Cardiac fibroblast (primary cell): ENCODE measurements around the gene TBC1D24.
A peak's percentile ranks its signal among the peaks of the same experiment; 100 is the strongest.

Source experiments
- DNase-seq, 2 donors: peaks; one replicate each; pipeline versions ENCODE4 v3.0.0 to v3.0.0-alpha.2; 2010; ENCODE audit warnings: low read depth in 2 of 2
- H3K4me3 ChIP-seq, 2 donors: replicated peaks in 1 of 2; 1 replicate in 1 of 2; 2 replicates in 1 of 2; pipeline ENCODE4 v1.5.1; 2011; ENCODE audit warnings: low read depth in 2 of 2, low read length in 2 of 2, mild to moderate bottlenecking in 2 of 2, moderate library complexity in 1 of 2
- TF ChIP-seq, protein P1 (sequence below): IDR thresholded peaks from one replicate; pipeline ENCODE4 v1.5.1; 2011; ENCODE audit warnings: low read depth, mild to moderate bottlenecking, low read length, inconsistent platforms

TBC1D24 gene

DNA sequence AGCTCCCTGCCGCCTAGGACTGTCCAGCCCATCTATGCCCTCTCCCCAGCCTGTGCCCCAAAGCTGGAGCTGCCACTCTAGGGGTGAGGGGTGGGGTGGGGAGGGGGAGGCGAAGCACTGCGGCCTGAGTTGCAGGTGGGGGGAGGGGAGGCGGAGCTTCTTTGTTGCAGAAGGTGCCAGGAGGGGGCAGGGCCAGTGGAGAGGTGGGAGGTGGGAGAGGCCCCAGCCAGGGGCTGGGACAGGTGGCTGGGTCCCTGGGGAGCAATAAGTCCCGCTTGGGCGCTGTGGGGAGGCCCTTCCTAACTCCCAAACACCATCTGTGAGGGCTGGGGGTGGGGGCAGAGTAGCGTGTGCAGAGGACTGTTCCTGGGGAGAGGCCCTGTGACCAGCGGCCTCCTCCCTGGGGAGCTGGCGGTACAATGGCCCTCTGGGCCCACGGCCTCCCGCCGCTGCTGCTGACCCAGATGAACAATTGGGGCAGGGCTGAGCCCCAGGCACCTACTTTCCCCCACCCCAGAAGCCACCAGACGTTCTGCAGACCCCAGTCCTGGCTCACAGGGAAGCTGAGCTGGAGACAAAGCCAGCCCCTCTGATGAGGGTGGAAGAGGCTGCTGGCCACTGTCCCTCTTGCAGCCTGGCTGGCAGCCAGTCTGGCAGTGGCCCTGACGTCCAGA is 6.1 kb upstream of the TBC1D24 start:
- TF ChIP-seq, protein P1, sequence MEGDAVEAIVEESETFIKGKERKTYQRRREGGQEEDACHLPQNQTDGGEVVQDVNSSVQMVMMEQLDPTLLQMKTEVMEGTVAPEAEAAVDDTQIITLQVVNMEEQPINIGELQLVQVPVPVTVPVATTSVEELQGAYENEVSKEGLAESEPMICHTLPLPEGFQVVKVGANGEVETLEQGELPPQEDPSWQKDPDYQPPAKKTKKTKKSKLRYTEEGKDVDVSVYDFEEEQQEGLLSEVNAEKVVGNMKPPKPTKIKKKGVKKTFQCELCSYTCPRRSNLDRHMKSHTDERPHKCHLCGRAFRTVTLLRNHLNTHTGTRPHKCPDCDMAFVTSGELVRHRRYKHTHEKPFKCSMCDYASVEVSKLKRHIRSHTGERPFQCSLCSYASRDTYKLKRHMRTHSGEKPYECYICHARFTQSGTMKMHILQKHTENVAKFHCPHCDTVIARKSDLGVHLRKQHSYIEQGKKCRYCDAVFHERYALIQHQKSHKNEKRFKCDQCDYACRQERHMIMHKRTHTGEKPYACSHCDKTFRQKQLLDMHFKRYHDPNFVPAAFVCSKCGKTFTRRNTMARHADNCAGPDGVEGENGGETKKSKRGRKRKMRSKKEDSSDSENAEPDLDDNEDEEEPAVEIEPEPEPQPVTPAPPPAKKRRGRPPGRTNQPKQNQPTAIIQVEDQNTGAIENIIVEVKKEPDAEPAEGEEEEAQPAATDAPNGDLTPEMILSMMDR: no peak
- H3K4me3 ChIP-seq: peak overlapping the region in 1 of 2 donors; percentile 13
- no peak for DNase-seq

GRCh38 chr16:2469399-2470233 is 5.3 kb upstream of the TBC1D24 start:
- DNase-seq: no peak
- TF ChIP-seq, protein P1: no peak
- no peak overlapping the region for H3K4me3 ChIP-seq

- TF ChIP-seq, protein P1: no peak
These were observed 4.7 kb upstream of the TBC1D24 start for GRCh38 chr16:2470234-2470601.

DNA sequence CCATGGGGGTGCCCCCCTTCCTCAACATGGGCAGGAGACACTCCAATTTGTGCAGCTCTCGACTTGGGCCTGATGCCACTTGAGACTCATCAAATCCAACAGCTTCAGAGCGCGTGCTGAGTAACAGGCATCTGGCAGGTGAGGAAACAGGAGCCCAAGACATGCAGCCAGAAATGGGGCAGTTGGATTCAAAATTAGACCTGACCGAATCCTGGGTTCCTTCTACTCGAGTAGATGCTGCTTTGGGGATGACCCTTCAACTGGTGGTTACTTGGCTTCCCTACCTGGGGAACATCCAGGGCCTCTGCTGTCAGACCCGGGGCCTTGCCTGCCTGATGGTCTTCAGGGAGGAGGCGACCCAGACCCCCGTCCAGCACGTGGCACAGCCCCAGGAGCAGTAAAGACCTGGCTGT is 4.3 kb upstream of the TBC1D24 start:
- DNase-seq: no peak
- TF ChIP-seq, protein P1: no peak
- no peak overlapping the region for H3K4me3 ChIP-seq

More at GRCh38 chr16:2470234-2470601, 4.7 kb upstream of the TBC1D24 start:
- DNase-seq: no peak
- H3K4me3 ChIP-seq: no peak overlapping the region

GRCh38 chr16:2471016-2471652 is 3.8 kb upstream of the TBC1D24 start, which contains the start of gene NTN3:
Gene NTN3 (plus strand): TSS chr16:2471297. CDS start chr16:2471702, 405 bp downstream.
- H3K4me3 ChIP-seq: no peak within 1 kb of the TSS
- DNase-seq: peak in 1 of 2 donors; percentile 26
- TF ChIP-seq, protein P1: no peak

DNA sequence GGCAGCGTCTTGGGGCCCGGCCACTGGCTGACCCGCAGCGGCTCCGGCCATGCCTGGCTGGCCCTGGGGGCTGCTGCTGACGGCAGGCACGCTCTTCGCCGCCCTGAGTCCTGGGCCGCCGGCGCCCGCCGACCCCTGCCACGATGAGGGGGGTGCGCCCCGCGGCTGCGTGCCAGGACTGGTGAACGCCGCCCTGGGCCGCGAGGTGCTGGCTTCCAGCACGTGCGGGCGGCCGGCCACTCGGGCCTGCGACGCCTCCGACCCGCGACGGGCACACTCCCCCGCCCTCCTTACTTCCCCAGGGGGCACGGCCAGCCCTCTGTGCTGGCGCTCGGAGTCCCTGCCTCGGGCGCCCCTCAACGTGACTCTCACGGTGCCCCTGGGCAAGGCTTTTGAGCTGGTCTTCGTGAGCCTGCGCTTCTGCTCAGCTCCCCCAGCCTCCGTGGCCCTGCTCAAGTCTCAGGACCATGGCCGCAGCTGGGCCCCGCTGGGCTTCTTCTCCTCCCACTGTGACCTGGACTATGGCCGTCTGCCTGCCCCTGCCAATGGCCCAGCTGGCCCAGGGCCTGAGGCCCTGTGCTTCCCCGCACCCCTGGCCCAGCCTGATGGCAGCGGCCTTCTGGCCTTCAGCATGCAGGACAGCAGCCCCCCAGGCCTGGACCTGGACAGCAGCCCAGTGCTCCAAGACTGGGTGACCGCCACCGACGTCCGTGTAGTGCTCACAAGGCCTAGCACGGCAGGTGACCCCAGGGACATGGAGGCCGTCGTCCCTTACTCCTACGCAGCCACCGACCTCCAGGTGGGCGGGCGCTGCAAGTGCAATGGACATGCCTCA is 3.1 kb upstream of the TBC1D24 start:
- H3K4me3 ChIP-seq: no peak overlapping the region
- TF ChIP-seq, protein P1: no peak
- no peak for DNase-seq
